IgD-negative memory B cell (primary cell): Measurements from ENCODE around the gene VWC2L. TPM values are rescaled to one million over a fixed set of nuclear protein-coding genes. Genes with fewer than 3 reads are reported as not detected.

Source experiments
- H3K27ac Mint-ChIP-seq, 3 donors: one replicate each; pipeline ENCODE4 v1.8.0; 2020 to 2022; ENCODE audit warnings: mild to moderate bottlenecking in 3 of 3, mixed read lengths in 3 of 3, moderate library complexity in 1 of 3
- H3K27me3 Mint-ChIP-seq: one replicate; pipeline ENCODE4 v1.8.0; 2021; ENCODE audit warnings: mixed read lengths
- H3K36me3 Mint-ChIP-seq: one replicate; pipeline ENCODE4 v1.8.0; 2020; ENCODE audit warnings: mild to moderate bottlenecking, mixed read lengths
- H3K4me1 Mint-ChIP-seq, 3 donors: one replicate each; pipeline ENCODE4 v1.8.0; 2020 to 2022; ENCODE audit warnings: mixed read lengths in 3 of 3, mild to moderate bottlenecking in 1 of 3
- H3K4me3 Mint-ChIP-seq, 4 donors: one replicate each; pipeline ENCODE4 v1.8.0; 2020 to 2022; ENCODE audit warnings: mild to moderate bottlenecking in 4 of 4, mixed read lengths in 4 of 4, moderate library complexity in 3 of 4
- H3K9me3 Mint-ChIP-seq, 3 donors: one replicate each; pipeline ENCODE4 v1.8.0; 2020 to 2021; ENCODE audit warnings: mixed read lengths in 3 of 3, mild to moderate bottlenecking in 1 of 3
- polyA plus RNA-seq: library from polyadenylated mRNA; unstranded; fragments of 300-500 nt; fragmentation: Illumina TruSeq; gene quantifications from one replicate; pipeline ENCODE4 v1.2.3, GENCODE V29; 2021

The VWC2L gene
- polyA plus RNA-seq, 1 donor from 2014 or later: not detected

- H3K36me3 Mint-ChIP-seq: no peaks in the 10 kb centered on the region
- no peak overlapping the region for H3K4me3 Mint-ChIP-seq
Observed at GRCh38 chr2:214575465-214575864, 164.6 kb downstream of the VWC2L start.

DNA sequence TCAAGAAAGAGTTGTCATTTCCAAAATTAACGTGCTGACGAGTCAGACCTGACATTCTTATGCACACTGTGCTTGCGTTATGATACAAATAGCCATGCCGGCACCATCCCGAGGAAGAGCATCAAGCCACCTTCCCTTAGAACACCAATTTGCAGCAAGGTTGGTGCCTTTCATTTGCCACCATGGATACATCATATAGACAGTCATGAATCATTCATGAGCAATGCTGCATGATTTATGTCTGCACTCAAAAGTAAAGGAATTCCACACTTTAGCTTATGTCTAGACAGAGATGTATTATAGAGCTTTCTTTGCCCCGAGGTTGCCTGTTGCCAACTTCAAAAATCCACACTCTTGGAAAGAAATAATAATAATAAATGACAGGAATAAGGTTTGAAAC lies 166.9 kb downstream of the VWC2L start:
- Mint-ChIP-seq H3K36me3 (no peaks in the 10 kb centered on the region), H3K4me1 (peaks cover 0 to 4% (median 0%) of the 10 kb centered on the region in 3 donors), H3K4me3 (no peak overlapping the region), H3K27ac (no peak overlapping the region), H3K9me3 (no peaks in the 10 kb centered on the region), H3K27me3 (peaks cover 2% of the 10 kb centered on the region)

More at GRCh38 chr2:214575465-214575864, 164.6 kb downstream of the VWC2L start:
- H3K27me3 Mint-ChIP-seq: peaks cover 2% of the 10 kb centered on the region
- H3K9me3 Mint-ChIP-seq: no peaks in the 10 kb centered on the region
- peaks cover 0 to 4% (median 0%) of the 10 kb centered on the region in 3 donors for H3K4me1 Mint-ChIP-seq
- H3K27ac Mint-ChIP-seq: no peak overlapping the region

GRCh38 chr2:214578442-214578841 lies 167.6 kb downstream of the VWC2L start:
- Mint-ChIP-seq H3K27me3 (peaks cover 2% of the 10 kb centered on the region), H3K27ac (no peak overlapping the region), H3K9me3 (no peaks in the 10 kb centered on the region), H3K4me3 (no peak overlapping the region), H3K36me3 (no peaks in the 10 kb centered on the region), H3K4me1 (peaks cover 0 to 4% (median 0%) of the 10 kb centered on the region in 3 donors)

DNA sequence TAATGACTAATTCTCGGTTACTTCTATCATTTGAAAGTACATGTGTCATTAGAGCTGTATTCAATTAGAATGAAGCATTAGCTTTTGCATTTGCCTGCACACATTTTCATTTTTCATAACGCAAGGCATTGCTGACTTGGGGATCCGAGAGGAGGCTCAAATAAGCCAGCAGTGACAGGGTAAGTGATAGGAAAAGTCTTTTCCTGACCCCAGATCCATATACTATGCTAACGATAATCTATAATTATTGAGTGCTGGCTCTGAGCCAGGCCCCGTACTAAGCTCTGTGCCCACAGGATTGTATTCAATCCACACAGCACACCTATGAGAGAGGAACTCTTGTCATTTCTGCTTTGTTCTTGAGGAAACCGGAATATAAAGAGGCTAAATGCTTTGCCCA lies 168.2 kb downstream of the VWC2L start:
- H3K4me1 Mint-ChIP-seq: peaks cover 0 to 4% (median 0%) of the 10 kb centered on the region in 3 donors
- H3K27me3 Mint-ChIP-seq: peaks cover 2% of the 10 kb centered on the region
- H3K36me3 Mint-ChIP-seq: no peaks in the 10 kb centered on the region
- H3K27ac Mint-ChIP-seq: no peak overlapping the region
- H3K9me3 Mint-ChIP-seq: no peaks in the 10 kb centered on the region
- H3K4me3 Mint-ChIP-seq: no peak overlapping the region

- H3K4me1 Mint-ChIP-seq: no peaks in the 10 kb centered on the region
- H3K36me3 Mint-ChIP-seq: no peaks in the 10 kb centered on the region
- H3K27ac Mint-ChIP-seq: no peak overlapping the region
Observed at GRCh38 chr2:214587442-214587841, 176.6 kb downstream of the VWC2L start.

DNA sequence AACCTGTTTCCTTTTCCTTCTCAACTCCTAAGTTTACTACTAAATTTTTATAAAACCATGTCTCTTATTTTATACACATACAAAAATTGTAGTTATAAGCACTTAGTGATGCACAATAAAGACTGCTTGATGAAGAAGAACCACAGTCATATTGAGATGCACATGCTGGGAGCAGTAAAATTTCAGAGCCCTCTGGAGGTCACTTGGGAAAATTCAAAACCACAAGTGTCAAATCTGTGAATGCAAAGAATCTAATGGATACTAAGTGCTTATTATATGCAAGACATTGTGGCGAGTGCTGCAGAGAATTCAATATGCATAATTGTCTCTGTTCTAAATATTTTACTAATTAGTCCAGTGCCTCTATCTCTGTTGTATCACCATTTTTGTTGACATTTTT lies 180.5 kb downstream of the VWC2L start:
- Mint-ChIP-seq H3K27me3 (no peaks in the 10 kb centered on the region), H3K36me3 (no peaks in the 10 kb centered on the region), H3K4me3 (no peak overlapping the region), H3K27ac (no peak overlapping the region), H3K9me3 (peaks cover 0 to 3% (median 0%) of the 10 kb centered on the region in 3 donors), H3K4me1 (no peaks in the 10 kb centered on the region)

More at GRCh38 chr2:214587442-214587841, 176.6 kb downstream of the VWC2L start:
- no peaks in the 10 kb centered on the region for H3K27me3 Mint-ChIP-seq
- peaks cover 0 to 3% (median 0%) of the 10 kb centered on the region in 3 donors for H3K9me3 Mint-ChIP-seq
- no peak overlapping the region for H3K4me3 Mint-ChIP-seq

- Mint-ChIP-seq H3K4me3 (no peak overlapping the region), H3K27ac (no peak overlapping the region), H3K4me1 (no peaks in the 10 kb centered on the region), H3K27me3 (no peaks in the 10 kb centered on the region), H3K36me3 (no peaks in the 10 kb centered on the region), H3K9me3 (peaks cover 0 to 3% (median 0%) of the 10 kb centered on the region in 3 donors)
Observed at GRCh38 chr2:214592011-214592410, 181.2 kb downstream of the VWC2L start.

DNA sequence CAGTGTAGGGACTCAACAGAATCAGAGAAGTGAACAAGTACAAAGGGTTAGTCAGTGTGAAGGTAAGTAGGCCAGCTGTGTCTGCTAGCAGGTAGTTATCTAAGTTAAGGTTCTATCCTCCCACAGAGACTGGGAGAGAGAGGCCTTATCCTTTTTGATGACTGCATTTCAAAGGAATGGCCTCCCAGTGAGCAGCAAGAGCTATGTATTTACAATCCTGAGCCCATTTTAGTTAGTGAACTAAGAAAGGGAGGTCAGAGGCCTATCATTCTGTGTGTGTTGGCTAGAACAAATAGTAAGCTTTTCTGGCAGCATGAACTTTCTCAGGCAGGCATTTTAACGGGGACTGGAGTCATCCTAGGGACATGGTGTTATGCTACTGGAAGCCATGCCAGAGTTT lies 182.9 kb downstream of the VWC2L start:
- no peak overlapping the region for H3K4me3 Mint-ChIP-seq
- no peaks in the 10 kb centered on the region for H3K27me3 Mint-ChIP-seq
- H3K27ac Mint-ChIP-seq: no peak overlapping the region
- H3K4me1 Mint-ChIP-seq: no peaks in the 10 kb centered on the region
- H3K36me3 Mint-ChIP-seq: no peaks in the 10 kb centered on the region
- H3K9me3 Mint-ChIP-seq: peaks cover 0 to 3% (median 0%) of the 10 kb centered on the region in 3 donors

DNA sequence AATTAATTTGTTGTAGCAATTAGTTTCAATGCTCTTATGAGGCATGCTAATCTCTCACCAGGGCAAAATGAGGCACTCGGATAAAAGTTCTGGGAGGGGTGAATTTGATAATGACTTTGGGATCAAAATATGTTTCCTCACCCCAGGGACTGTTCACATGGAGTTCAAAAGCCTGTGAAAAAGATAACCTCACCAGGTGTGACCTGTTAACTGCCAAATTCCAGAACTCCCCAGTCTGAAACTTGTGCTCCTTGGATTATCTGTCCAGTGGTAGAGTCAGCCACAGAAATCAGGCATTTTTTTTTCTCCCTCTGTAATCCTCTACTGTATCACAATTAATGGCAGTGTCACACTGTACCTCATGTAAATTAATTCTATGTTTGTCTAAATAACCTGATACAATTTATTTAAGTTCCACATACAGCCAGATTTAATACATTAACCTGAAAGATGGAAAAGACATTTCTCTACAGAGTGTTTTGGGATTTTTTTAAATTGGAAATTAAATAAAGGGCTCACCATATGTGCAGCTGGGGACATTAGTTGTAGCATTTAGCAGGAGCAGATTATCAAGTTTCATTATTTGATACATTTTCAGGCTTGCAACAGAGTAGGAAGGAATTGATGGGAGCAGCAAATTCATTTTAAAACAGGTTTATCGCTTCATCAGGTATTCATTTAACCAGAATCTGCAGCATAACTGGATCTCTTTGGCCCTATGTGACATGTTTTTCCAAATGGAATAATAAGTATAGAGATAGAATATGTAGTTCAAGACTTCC lies 191.2 kb downstream of the VWC2L start:
- Mint-ChIP-seq H3K27ac (no peak overlapping the region), H3K4me3 (no peak overlapping the region), H3K36me3 (no peaks in the 10 kb centered on the region), H3K9me3 (peaks cover 0 to 2% (median 0%) of the 10 kb centered on the region in 3 donors), H3K27me3 (peaks cover 1% of the 10 kb centered on the region), H3K4me1 (peaks cover 0 to 1% (median 0%) of the 10 kb centered on the region in 3 donors)

DNA sequence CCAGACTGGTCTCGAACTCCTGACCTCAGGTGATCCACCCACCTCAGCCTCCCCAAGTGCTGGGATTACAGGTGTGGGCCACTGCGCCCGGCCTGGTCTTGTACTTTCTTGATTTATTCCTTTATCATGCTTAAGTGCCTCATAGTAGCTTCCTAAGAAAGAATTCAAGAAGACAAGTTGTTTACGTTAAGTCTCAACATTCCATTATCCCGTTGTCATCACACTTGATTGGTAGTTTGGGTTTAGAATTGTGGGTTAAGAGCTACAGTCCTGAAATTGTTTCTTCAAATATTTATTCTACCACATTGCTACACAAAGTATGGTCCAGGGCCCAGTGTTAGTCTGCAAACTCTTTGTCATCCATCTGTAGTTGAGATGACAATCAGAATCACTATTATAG lies 194.0 kb downstream of the VWC2L start:
- Mint-ChIP-seq H3K9me3 (peaks cover 0 to 2% (median 0%) of the 10 kb centered on the region in 3 donors), H3K36me3 (no peaks in the 10 kb centered on the region), H3K4me1 (peaks cover 0 to 1% (median 0%) of the 10 kb centered on the region in 3 donors), H3K4me3 (no peak overlapping the region), H3K27ac (no peak overlapping the region), H3K27me3 (peaks cover 1% of the 10 kb centered on the region)

GRCh38 chr2:214607051-214607450 lies 196.2 kb downstream of the VWC2L start:
- no peak overlapping the region for H3K4me3 Mint-ChIP-seq
- H3K36me3 Mint-ChIP-seq: no peaks in the 10 kb centered on the region
- H3K9me3 Mint-ChIP-seq: peaks cover 0 to 2% (median 2%) of the 10 kb centered on the region in 3 donors
- H3K27me3 Mint-ChIP-seq: no peaks in the 10 kb centered on the region
- H3K4me1 Mint-ChIP-seq: peaks cover 0 to 1% (median 0%) of the 10 kb centered on the region in 3 donors
- H3K27ac Mint-ChIP-seq: no peak overlapping the region

GRCh38 chr2:214611015-214611414 lies 200.2 kb downstream of the VWC2L start:
- Mint-ChIP-seq H3K27ac (no peak overlapping the region), H3K27me3 (no peaks in the 10 kb centered on the region), H3K9me3 (peaks cover 0 to 5% (median 2%) of the 10 kb centered on the region in 3 donors), H3K36me3 (no peaks in the 10 kb centered on the region), H3K4me1 (no peaks in the 10 kb centered on the region), H3K4me3 (no peak overlapping the region)

GRCh38 chr2:214624166-214624760 lies 213.4 kb downstream of the VWC2L start:
- Mint-ChIP-seq H3K9me3 (no peaks in the 10 kb centered on the region), H3K4me1 (no peaks in the 10 kb centered on the region), H3K27me3 (no peaks in the 10 kb centered on the region), H3K36me3 (no peaks in the 10 kb centered on the region), H3K27ac (no peak overlapping the region), H3K4me3 (no peak overlapping the region)

GRCh38 chr2:214628091-214628490 lies 217.2 kb downstream of the VWC2L start:
- Mint-ChIP-seq H3K27me3 (no peaks in the 10 kb centered on the region), H3K36me3 (no peaks in the 10 kb centered on the region), H3K4me3 (no peak overlapping the region), H3K27ac (no peak overlapping the region), H3K4me1 (no peaks in the 10 kb centered on the region), H3K9me3 (no peaks in the 10 kb centered on the region)
